Inflammatory macrophage treated with lipopolysaccharide for 1 hour (primary cell): ENCODE measurements around the gene TF.
A peak's percentile ranks its signal among the peaks of the same experiment; 100 is the strongest.
"Not testable (repeated sequence)": the region's sequence is repeated elsewhere in the genome, so short reads cannot be mapped to it uniquely, and the experiment has no call there.

Experiments
- DNase-seq, 2 donors: peaks; one replicate each; pipeline ENCODE4 v3.0.0-alpha.2; 2020 to 2022

Gene TF

GRCh38 chr3:133769536-133769935 is 23.3 kb downstream of the TF start:
- DNase-seq, result no peak

GRCh38 chr3:133773732-133774131 is 27.5 kb downstream of the TF start:
- no peak for DNase-seq

- no peak for DNase-seq
Observed at GRCh38 chr3:133775309-133775708, 29.1 kb downstream of the TF start.

- no peak for DNase-seq
Observed at GRCh38 chr3:133775835-133776234, 29.6 kb downstream of the TF start.

DNA sequence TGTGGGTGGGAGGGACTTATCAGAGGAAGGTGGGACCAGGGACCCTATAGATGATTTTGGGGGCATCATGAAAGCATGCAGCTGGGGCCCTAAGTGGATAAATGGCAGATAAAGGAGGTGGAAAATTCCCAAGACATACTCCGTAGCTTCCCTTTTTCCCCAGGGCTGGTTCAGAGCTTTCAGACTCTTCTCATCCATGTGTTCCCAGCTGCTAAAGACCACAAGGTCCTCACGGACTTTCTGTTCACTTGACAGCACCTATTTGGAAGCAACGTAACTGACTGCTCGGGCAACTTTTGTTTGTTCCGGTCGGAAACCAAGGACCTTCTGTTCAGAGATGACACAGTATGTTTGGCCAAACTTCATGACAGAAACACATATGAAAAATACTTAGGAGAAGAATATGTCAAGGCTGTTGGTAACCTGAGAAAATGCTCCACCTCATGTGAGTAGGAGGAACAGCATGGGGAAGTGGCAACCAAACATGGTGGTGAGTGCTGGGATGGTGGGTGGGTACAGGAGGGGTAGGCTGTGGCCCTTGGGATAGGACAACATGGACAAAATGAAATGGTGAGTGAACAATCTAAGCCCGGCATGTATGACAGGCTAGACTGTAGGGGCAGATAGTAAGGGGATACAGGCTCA is 30.7 kb downstream of the TF start:
- DNase-seq, result no peak

- no peak for DNase-seq
Observed at GRCh38 chr3:133777807-133778568, 31.8 kb downstream of the TF start.

DNA sequence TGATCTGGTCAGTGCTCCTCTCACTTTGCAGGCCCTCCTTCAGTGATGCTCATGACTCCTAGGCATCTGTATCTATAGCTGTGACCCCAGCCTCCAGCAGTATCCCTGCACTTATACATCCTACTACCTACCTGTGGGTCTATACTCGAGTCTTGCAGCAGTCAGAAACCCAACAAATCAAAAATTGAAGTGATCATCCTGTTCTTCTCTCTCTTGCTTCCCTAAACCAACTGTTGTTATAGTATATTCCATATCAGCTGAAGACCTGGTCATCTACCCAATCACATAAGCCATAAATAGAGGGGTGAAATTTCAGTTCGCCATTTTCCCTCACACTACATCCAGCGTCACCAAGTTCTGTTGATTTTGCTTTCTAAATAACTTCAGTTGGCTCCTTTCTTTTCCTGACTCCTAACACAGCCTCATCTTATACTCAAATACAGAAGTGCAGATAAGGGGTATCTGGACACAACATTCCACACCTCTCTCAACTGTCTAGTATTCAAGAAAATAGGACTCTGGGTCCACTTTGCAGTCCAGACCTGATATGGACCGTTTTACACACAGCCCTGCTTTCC is 33.5 kb downstream of the TF start:
- no peak for DNase-seq

GRCh38 chr3:133780756-133781155 is 34.6 kb downstream of the TF start:
- DNase-seq, result not testable (repeated sequence)

GRCh38 chr3:133781570-133781969 is 35.4 kb downstream of the TF start:
- no peak for DNase-seq

DNA sequence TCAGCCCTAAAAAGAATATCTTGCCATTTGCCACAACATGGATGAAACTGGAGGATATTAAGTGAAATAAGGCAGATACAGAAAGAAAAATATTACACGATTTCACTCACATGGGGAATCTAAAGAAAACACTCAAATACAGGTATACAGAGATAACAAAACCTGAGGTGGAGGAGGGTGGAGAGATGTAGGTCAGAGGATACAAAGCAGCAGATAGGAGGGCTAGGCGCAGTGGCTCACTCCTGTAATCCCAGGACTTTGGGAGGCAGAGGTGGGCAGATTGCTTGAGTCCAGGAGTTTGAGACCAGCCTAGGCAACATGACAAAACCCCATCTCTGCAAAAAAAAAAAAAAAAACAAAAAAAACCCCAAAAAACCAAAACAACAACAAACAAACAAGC is 36.3 kb downstream of the TF start:
- no peak for DNase-seq

DNA sequence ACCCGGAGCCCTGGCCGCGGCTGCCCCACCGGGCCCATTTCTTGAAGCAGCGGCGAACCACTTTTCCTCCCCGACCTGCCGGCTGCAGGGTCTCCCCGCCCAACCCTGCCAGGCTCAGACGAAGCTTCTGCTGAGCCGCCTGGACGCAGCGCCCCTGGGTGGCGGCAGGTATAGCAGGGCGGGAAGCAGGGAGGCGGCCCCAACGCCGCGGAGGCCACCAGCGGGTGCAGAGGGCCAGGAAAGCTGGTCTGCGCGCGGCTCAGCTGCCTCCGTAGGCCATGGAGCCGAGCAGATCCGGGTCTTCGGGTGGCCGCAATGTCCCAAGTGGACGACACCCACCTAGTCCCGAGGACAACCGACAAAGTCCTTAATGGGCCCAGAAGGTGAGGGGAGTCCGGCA is 37.6 kb downstream of the TF start:
- DNase-seq, result no peak

GRCh38 chr3:133788024-133788423 is 41.8 kb downstream of the TF start:
- DNase-seq, result no peak

DNA sequence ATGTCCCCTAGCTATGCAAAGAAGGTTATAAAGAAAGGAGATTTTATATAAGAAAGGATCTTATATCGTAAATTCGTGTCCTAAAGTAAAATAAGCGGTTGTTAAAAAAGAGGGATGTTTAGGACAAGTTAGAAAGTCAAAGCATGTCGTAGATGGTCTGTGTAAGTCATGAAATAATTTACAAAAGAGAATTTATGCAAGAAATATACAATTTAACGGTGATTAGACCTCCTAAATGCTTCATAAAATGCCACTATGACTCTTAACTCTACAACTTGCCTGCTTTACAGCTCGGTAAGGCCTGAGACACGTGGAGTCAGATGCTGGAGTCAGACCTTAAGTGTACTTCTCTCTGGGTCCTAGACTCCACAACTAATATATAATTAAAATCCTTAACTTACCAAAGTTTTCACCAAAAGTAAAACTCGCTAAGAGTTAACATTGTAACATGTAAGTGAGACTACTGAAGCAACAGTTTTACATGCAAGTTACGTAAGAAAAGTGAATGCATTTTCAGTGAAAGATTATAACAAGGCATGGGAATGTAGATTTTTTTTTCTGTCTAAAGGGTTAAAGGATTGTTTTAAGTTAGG is 46.1 kb downstream of the TF start:
- no peak for DNase-seq

GRCh38 chr3:133797396-133798105 is 51.4 kb downstream of the TF start:
- DNase-seq, result no peak

DNA sequence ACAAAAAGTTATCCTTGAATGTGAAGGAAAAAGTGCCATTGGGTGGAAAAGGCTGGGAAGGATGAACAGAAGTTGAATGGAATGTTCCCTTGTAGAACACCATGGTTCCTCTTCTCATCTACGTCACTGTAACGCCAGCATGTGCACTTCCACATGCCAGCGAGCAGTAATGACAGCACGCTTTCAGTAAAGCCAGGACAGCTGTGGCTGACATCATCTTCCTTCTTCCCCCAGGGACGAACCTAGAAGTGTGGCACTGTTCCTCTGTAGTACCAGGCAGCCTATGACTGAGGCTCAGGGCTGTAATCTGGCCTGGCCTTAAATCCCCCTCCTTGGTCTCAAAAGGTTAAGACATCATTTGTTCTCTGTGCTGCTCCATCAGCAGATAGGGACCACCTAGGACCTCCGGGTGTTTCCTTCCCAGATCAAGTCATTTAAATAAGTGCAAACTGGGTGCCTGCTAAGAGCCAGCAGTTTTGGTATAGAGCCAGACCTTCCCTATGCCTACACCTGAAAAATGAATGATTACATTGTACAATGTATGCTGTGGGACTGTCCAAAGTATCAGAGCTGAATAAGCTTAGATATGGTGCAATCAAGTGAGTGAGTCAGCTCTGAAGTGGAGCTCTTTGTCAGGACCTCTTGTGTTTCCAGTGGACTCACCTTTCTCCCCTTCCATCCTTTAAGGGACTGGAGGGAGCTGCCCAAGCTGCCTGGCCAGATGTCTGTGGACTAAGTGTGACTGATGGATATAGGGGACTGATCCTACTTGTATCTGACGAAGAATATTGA is 53.8 kb downstream of the TF start:
- DNase-seq, result peak; percentile 33 to 52

GRCh38 chr3:133803469-133803868 is 57.3 kb downstream of the TF start:
- DNase-seq, result peak; percentile 13 to 37

GRCh38 chr3:133804896-133805295 is 58.7 kb downstream of the TF start:
- DNase-seq, result no peak

GRCh38 chr3:133805384-133805701 is 59.1 kb downstream of the TF start:
- DNase-seq, result no peak

DNA sequence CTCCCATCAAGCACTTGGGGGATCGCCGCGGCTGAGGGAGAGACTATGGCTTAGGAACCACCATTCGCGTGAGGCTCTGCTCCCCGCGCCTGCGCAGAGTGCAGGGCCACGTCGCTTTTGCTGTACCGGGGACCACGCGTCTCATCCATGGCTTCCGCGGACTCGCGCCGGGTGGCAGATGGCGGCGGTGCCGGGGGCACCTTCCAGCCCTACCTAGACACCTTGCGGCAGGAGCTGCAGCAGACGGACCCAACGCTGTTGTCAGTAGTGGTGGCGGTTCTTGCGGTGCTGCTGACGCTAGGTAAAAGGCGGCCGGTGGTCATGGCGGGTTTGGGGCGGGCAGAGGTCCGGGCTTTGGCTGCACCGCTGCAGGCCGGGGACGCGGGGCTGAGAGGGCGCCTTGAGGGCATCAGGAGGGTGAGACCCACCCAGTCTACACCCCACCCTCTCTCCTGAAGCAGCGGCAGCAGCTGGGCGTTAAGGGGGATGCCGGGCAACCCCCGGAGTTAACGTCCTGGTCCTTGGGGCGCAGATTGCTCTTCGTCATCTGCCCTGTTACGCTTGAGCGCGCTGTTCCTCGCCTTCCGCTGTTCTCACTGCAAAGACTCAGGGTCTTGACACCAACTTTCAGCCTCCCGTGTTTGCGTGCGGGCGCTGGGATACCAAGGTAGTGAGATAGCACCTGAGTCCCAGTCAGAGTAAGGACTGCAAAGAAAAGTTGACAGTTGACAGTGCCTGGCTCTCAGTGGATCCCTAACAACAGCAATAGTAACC is 59.7 kb downstream of the TF start, which contains the start of gene SRPRB:
SRPRB (plus strand) TSS at position 114 of the 774 bp plus-strand sequence; CDS start at position 148, 34 bp downstream.
- peak; percentile 90 to 94 for DNase-seq

- no peak for DNase-seq
Observed at GRCh38 chr3:133812872-133813271, 66.7 kb downstream of the TF start.

- DNase-seq, result no peak
Observed at GRCh38 chr3:133815386-133815785, 69.2 kb downstream of the TF start.

DNA sequence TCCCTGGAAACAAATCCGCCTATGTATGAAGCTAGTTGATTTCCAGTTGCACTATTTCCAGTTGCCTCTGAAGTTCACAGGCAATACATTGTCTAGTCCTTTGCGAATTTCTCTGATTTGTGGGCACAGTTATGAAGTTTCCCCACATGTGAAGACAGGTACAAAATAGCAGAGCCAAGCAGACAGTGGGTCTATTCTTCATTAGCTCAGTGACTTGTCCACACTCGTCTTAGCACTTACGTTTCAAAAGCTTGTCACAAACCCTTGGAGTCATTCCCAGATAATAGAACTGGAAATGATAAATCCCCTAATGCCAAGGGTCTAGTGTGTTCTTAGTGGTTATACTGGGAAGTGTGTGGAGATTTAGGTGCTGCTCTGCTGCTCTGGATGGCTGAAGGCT is 73.9 kb downstream of the TF start:
- DNase-seq, result no peak
